Spleen (tissue), 7 donors: ENCODE measurements around the gene PRUNE1.

ENCODE experiments used
- CTCF ChIP-seq, 11 experiments: fragments of 200-600 bp in 7 of 11; fragments of 450-650 bp in 4 of 11; sonication (generic) in 4 of 11; IDR thresholded peaks in 8 of 11; conservative IDR thresholded peaks in 3 of 11; 1 replicate in 7 of 11; 2 replicates in 4 of 11; pipeline versions ENCODE4 v1.4.0 to v1.8.0; 2016 to 2021; ENCODE audit warnings: antibody characterized with exemption in 11 of 11, inconsistent platforms in 4 of 11, mild to moderate bottlenecking in 1 of 11
- POLR2A ChIP-seq, 3 donors: fragments of 450-650 bp; IDR thresholded peaks; one replicate each; pipeline ENCODE4 v1.5.1; 2017; ENCODE audit warnings: antibody characterized with exemption in 3 of 3, mild to moderate bottlenecking in 1 of 3
- donor health status: DM: no; HTN: no; CAD: no; lungs with moderate emphysema.
- donor health status: DM: no; HTN: no; CAD: no.
- donor health status: DM: no; HTN: no; CAD: no.

- TF ChIP-seq CTCF (IDR thresholded peaks at IDR 0.05 in 8 of 11, conservative IDR thresholded peaks at IDR 0.05 in 3 of 11) (no peak), POLR2A (IDR thresholded peaks at IDR 0.05) (no peak)
These were observed 36.4 kb upstream of the PRUNE1 start for GRCh38 chr1:150971583-150972416.
